NOMO-1 treated with DMSO at 0.1 percent for 48 hours (cell line): Measurements from ENCODE around the gene TENM4.

Experiments used
- DNase-seq: peaks from one replicate; lab custom pipeline; 2025; ENCODE audit not compliant: unreplicated experiment; lab: John Stamatoyannopoulos, UW

Gene TENM4

GRCh38 chr11:79090191-79090705 lies 350.6 kb downstream of the TENM4 start:
- no peak for DNase-seq

- no peak for DNase-seq
Observed at GRCh38 chr11:79089601-79090000, 351.2 kb downstream of the TENM4 start.

- no peak for DNase-seq
Observed at GRCh38 chr11:79088967-79089366, 351.9 kb downstream of the TENM4 start.

- no peak for DNase-seq
Observed at GRCh38 chr11:79087961-79088318, 352.9 kb downstream of the TENM4 start.

- no peak for DNase-seq
Observed at GRCh38 chr11:79087238-79087960, 353.4 kb downstream of the TENM4 start.

GRCh38 chr11:79086056-79086455 lies 354.8 kb downstream of the TENM4 start:
- no peak for DNase-seq

- DNase-seq: no peak
Observed at GRCh38 chr11:79084382-79084781, 356.4 kb downstream of the TENM4 start.

GRCh38 chr11:79083352-79083751 lies 357.5 kb downstream of the TENM4 start:
- DNase-seq: no peak

GRCh38 chr11:79082907-79083306 lies 357.9 kb downstream of the TENM4 start:
- no peak for DNase-seq

GRCh38 chr11:79082280-79082679 lies 358.6 kb downstream of the TENM4 start:
- no peak for DNase-seq

GRCh38 chr11:79081471-79082031 lies 359.3 kb downstream of the TENM4 start:
- no peak for DNase-seq

- no peak for DNase-seq
Observed at GRCh38 chr11:79080551-79080950, 360.3 kb downstream of the TENM4 start.

- DNase-seq: no peak
Observed at GRCh38 chr11:79078999-79079398, 361.8 kb downstream of the TENM4 start.

GRCh38 chr11:79078456-79078855 lies 362.4 kb downstream of the TENM4 start:
- DNase-seq: no peak

- DNase-seq: no peak
Observed at GRCh38 chr11:79077702-79078330, 363.0 kb downstream of the TENM4 start.

GRCh38 chr11:79076526-79077115 lies 364.2 kb downstream of the TENM4 start:
- DNase-seq: peak; percentile 11

- no peak for DNase-seq
Observed at GRCh38 chr11:79074547-79074946, 366.3 kb downstream of the TENM4 start.

GRCh38 chr11:79071190-79071589 lies 369.6 kb downstream of the TENM4 start:
- no peak for DNase-seq

GRCh38 chr11:79070518-79070917 lies 370.3 kb downstream of the TENM4 start:
- no peak for DNase-seq

- no peak for DNase-seq
Observed at GRCh38 chr11:79069504-79069903, 371.3 kb downstream of the TENM4 start.

GRCh38 chr11:79068356-79068755 lies 372.5 kb downstream of the TENM4 start:
- DNase-seq: no peak

- no peak for DNase-seq
Observed at GRCh38 chr11:79067352-79067679, 373.5 kb downstream of the TENM4 start.
